ENCODE measurements around the gene KRTAP5-3.

KRTAP5-3 gene

GRCh38 chr11:1640076-1640946, 32.0 kb upstream of the KRTAP5-3 start:
- Histone ChIP-seq H4K5ac (ENCODE audit: low read length) (no peak overlapping the region), H3K36me3 (ENCODE audit: control insufficient read depth, insufficient read depth, low read length) (no peaks in the 10 kb centered on the region), H3K4me3 (ENCODE audit: low read length) (no peak overlapping the region), H3K79me2 (ENCODE audit: control insufficient read depth, insufficient read depth, low read length) (no peaks in the 10 kb centered on the region), H3K18ac (ENCODE audit: low read length) (no peak overlapping the region), H3K23ac (ENCODE audit: low read length) (no peak overlapping the region), H3K27ac (ENCODE audit: low read depth, low read length) (no peak overlapping the region), H3K56ac (ENCODE audit: low read length) (no peak overlapping the region), H3K4me2 (ENCODE audit: low read length) (no peak overlapping the region), H2BK5ac (ENCODE audit: low read length) (no peak overlapping the region), H3K4ac (ENCODE audit: low read depth, low read length) (no peak overlapping the region), H2AK5ac (ENCODE audit: low read length) (no peak overlapping the region), H3K9ac (ENCODE audit: low read length) (no peak overlapping the region), H2BK120ac (ENCODE audit: low read depth, low read length) (no peak overlapping the region), H3K27me3 (ENCODE audit: insufficient read depth, low read length, poor library complexity) (no peaks in the 10 kb centered on the region), H4K8ac (ENCODE audit: low read depth, low read length) (no peak overlapping the region), H2BK15ac (replicated peaks; ENCODE audit: low read depth) (no peak overlapping the region), H3K79me1 (ENCODE audit: low read length) (no peaks in the 10 kb centered on the region), H3K4me1 (ENCODE audit: control insufficient read depth, low read depth, low read length) (no peaks in the 10 kb centered on the region)
- WGBS (ENCODE audit: extremely low coverage, insufficient coverage, low lambda C conversion rate), result no CpG with 5 or more reads among the region's 32 CpGs
- DNase-seq, result peak; percentile 74

GRCh38 chr11:1639666-1640065, 31.4 kb upstream of the KRTAP5-3 start:
- Histone ChIP-seq H3K27me3 (ENCODE audit: insufficient read depth, low read length, poor library complexity) (no peaks in the 10 kb centered on the region), H3K79me2 (ENCODE audit: control insufficient read depth, insufficient read depth, low read length) (no peaks in the 10 kb centered on the region), H3K9ac (ENCODE audit: low read length) (no peak overlapping the region), H2BK120ac (ENCODE audit: low read depth, low read length) (no peak overlapping the region), H4K8ac (ENCODE audit: low read depth, low read length) (no peak overlapping the region), H3K79me1 (ENCODE audit: low read length) (no peaks in the 10 kb centered on the region), H3K27ac (ENCODE audit: low read depth, low read length) (no peak overlapping the region), H2AK5ac (ENCODE audit: low read length) (no peak overlapping the region), H3K4ac (ENCODE audit: low read depth, low read length) (no peak overlapping the region), H3K56ac (ENCODE audit: low read length) (no peak overlapping the region), H2BK5ac (ENCODE audit: low read length) (no peak overlapping the region), H4K5ac (ENCODE audit: low read length) (no peak overlapping the region), H3K36me3 (ENCODE audit: control insufficient read depth, insufficient read depth, low read length) (no peaks in the 10 kb centered on the region), H3K4me1 (ENCODE audit: control insufficient read depth, low read depth, low read length) (no peaks in the 10 kb centered on the region), H2BK15ac (replicated peaks; ENCODE audit: low read depth) (no peak overlapping the region), H3K4me2 (ENCODE audit: low read length) (no peak overlapping the region), H3K18ac (ENCODE audit: low read length) (no peak overlapping the region), H3K4me3 (ENCODE audit: low read length) (no peak overlapping the region), H3K23ac (ENCODE audit: low read length) (no peak overlapping the region)
- no CpG with 5 or more reads among the region's 15 CpGs for WGBS (ENCODE audit: extremely low coverage, insufficient coverage, low lambda C conversion rate)
- no peak for DNase-seq

GRCh38 chr11:1639102-1639620, 30.9 kb upstream of the KRTAP5-3 start:
- H3K4me2 ChIP-seq (ENCODE audit: low read length), result no peak overlapping the region
- no peaks in the 10 kb centered on the region for H3K4me1 ChIP-seq (ENCODE audit: control insufficient read depth, low read depth, low read length)
- H2BK15ac ChIP-seq (replicated peaks; ENCODE audit: low read depth), result no peak overlapping the region
- no peak overlapping the region for H4K5ac ChIP-seq (ENCODE audit: low read length)
- no CpG with 5 or more reads among the region's 18 CpGs for WGBS (ENCODE audit: extremely low coverage, insufficient coverage, low lambda C conversion rate)
- no peaks in the 10 kb centered on the region for H3K27me3 ChIP-seq (ENCODE audit: insufficient read depth, low read length, poor library complexity)
- H3K79me2 ChIP-seq (ENCODE audit: control insufficient read depth, insufficient read depth, low read length), result no peaks in the 10 kb centered on the region
- no peaks in the 10 kb centered on the region for H3K79me1 ChIP-seq (ENCODE audit: low read length)
- H3K4me3 ChIP-seq (ENCODE audit: low read length), result no peak overlapping the region
- no peak overlapping the region for H3K23ac ChIP-seq (ENCODE audit: low read length)
- H4K8ac ChIP-seq (ENCODE audit: low read depth, low read length), result no peak overlapping the region
- no peak overlapping the region for H2BK120ac ChIP-seq (ENCODE audit: low read depth, low read length)
- H3K18ac ChIP-seq (ENCODE audit: low read length), result no peak overlapping the region
- no peaks in the 10 kb centered on the region for H3K36me3 ChIP-seq (ENCODE audit: control insufficient read depth, insufficient read depth, low read length)
- no peak overlapping the region for H3K27ac ChIP-seq (ENCODE audit: low read depth, low read length)
- H3K56ac ChIP-seq (ENCODE audit: low read length), result no peak overlapping the region
- no peak overlapping the region for H2BK5ac ChIP-seq (ENCODE audit: low read length)
- no peak overlapping the region for H2AK5ac ChIP-seq (ENCODE audit: low read length)
- no peak overlapping the region for H3K9ac ChIP-seq (ENCODE audit: low read length)
- no peak for DNase-seq
- H3K4ac ChIP-seq (ENCODE audit: low read depth, low read length), result no peak overlapping the region

GRCh38 chr11:1638344-1638743, 30.1 kb upstream of the KRTAP5-3 start:
- Histone ChIP-seq H3K4ac (ENCODE audit: low read depth, low read length) (no peak overlapping the region), H3K4me1 (ENCODE audit: control insufficient read depth, low read depth, low read length) (no peaks in the 10 kb centered on the region), H3K79me1 (ENCODE audit: low read length) (no peaks in the 10 kb centered on the region), H2BK15ac (replicated peaks; ENCODE audit: low read depth) (no peak overlapping the region), H2BK5ac (ENCODE audit: low read length) (no peak overlapping the region), H3K27ac (ENCODE audit: low read depth, low read length) (no peak overlapping the region), H3K36me3 (ENCODE audit: control insufficient read depth, insufficient read depth, low read length) (no peaks in the 10 kb centered on the region), H4K8ac (ENCODE audit: low read depth, low read length) (no peak overlapping the region), H2AK5ac (ENCODE audit: low read length) (no peak overlapping the region), H4K5ac (ENCODE audit: low read length) (no peak overlapping the region), H3K27me3 (ENCODE audit: insufficient read depth, low read length, poor library complexity) (no peaks in the 10 kb centered on the region), H3K4me3 (ENCODE audit: low read length) (no peak overlapping the region), H3K56ac (ENCODE audit: low read length) (no peak overlapping the region), H3K18ac (ENCODE audit: low read length) (no peak overlapping the region), H3K23ac (ENCODE audit: low read length) (no peak overlapping the region), H3K4me2 (ENCODE audit: low read length) (no peak overlapping the region), H3K79me2 (ENCODE audit: control insufficient read depth, insufficient read depth, low read length) (no peaks in the 10 kb centered on the region), H2BK120ac (ENCODE audit: low read depth, low read length) (no peak overlapping the region), H3K9ac (ENCODE audit: low read length) (no peak overlapping the region)
- no CpG with 5 or more reads among the region's 8 CpGs for WGBS (ENCODE audit: extremely low coverage, insufficient coverage, low lambda C conversion rate)
- DNase-seq, result no peak

GRCh38 chr11:1637628-1638027, 29.4 kb upstream of the KRTAP5-3 start:
- no CpG with 5 or more reads among the region's 2 CpGs for whole genome bisulfite sequencing (ENCODE audit: extremely low coverage, insufficient coverage, low lambda C conversion rate)
- no peak overlapping the region for H4K8ac ChIP-seq (ENCODE audit: low read depth, low read length)
- no peak overlapping the region for H2AK5ac ChIP-seq (ENCODE audit: low read length)
- no peak overlapping the region for H3K18ac ChIP-seq (ENCODE audit: low read length)
- no peak overlapping the region for H3K9ac ChIP-seq (ENCODE audit: low read length)
- H3K79me2 ChIP-seq (ENCODE audit: control insufficient read depth, insufficient read depth, low read length), result no peaks in the 10 kb centered on the region
- H2BK5ac ChIP-seq (ENCODE audit: low read length), result no peak overlapping the region
- H3K27me3 ChIP-seq (ENCODE audit: insufficient read depth, low read length, poor library complexity), result no peaks in the 10 kb centered on the region
- H4K5ac ChIP-seq (ENCODE audit: low read length), result no peak overlapping the region
- H3K23ac ChIP-seq (ENCODE audit: low read length), result no peak overlapping the region
- no peak for DNase-seq
- no peak overlapping the region for H3K4me2 ChIP-seq (ENCODE audit: low read length)
- no peaks in the 10 kb centered on the region for H3K36me3 ChIP-seq (ENCODE audit: control insufficient read depth, insufficient read depth, low read length)
- no peak overlapping the region for H2BK120ac ChIP-seq (ENCODE audit: low read depth, low read length)
- no peak overlapping the region for H2BK15ac ChIP-seq (replicated peaks; ENCODE audit: low read depth)
- H3K27ac ChIP-seq (ENCODE audit: low read depth, low read length), result no peak overlapping the region
- no peak overlapping the region for H3K4ac ChIP-seq (ENCODE audit: low read depth, low read length)
- no peak overlapping the region for H3K56ac ChIP-seq (ENCODE audit: low read length)
- H3K4me1 ChIP-seq (ENCODE audit: control insufficient read depth, low read depth, low read length), result no peaks in the 10 kb centered on the region
- H3K79me1 ChIP-seq (ENCODE audit: low read length), result no peaks in the 10 kb centered on the region
- H3K4me3 ChIP-seq (ENCODE audit: low read length), result no peak overlapping the region

Data from mesendoderm (in vitro differentiated cells).